HUES6 (cell line): ENCODE measurements around the gene ZNF785.
A peak's percentile ranks its signal among the peaks of the same experiment; 100 is the strongest.

ENCODE experiments used
- H3K27ac ChIP-seq: 2 replicates; pipeline ENCODE4 v1.7.0; 2013; ENCODE audit warnings: low read depth, mild to moderate bottlenecking, low read length, inconsistent platforms
- H3K27me3 ChIP-seq: 2 replicates; pipeline ENCODE4 v1.6.1; 2013; ENCODE audit warnings: low read length; ENCODE audit not compliant: control insufficient read depth, insufficient read depth
- H3K36me3 ChIP-seq: 2 replicates; pipeline ENCODE4 v1.6.1; 2013; ENCODE audit warnings: low read length; ENCODE audit not compliant: control insufficient read depth, insufficient read depth
- H3K4me1 ChIP-seq: 2 replicates; pipeline ENCODE4 v1.6.1; 2013; ENCODE audit warnings: low read length; ENCODE audit not compliant: control insufficient read depth, insufficient read depth
- H3K4me3 ChIP-seq: 2 replicates; pipeline ENCODE4 v1.5.1; 2013; ENCODE audit warnings: low read depth, low read length
- H3K9ac ChIP-seq: one replicate; pipeline ENCODE4 v1.6.1; 2013; ENCODE audit warnings: mild to moderate bottlenecking, low read length
- H3K9me3 ChIP-seq: 2 replicates; pipeline ENCODE4 v1.6.1; 2013; ENCODE audit warnings: low read depth, low read length; ENCODE audit not compliant: control insufficient read depth, insufficient read depth

Gene ZNF785

GRCh38 chr16:30570636-30571444, 14.7 kb downstream of the ZNF785 start:
- Histone ChIP-seq H3K36me3 (no peaks in the 10 kb centered on the region), H3K4me3 (peak overlapping the region; percentile 64), H3K9me3 (no peaks in the 10 kb centered on the region), H3K4me1 (peaks cover 11% of the 10 kb centered on the region; the same call in 1 of the 2 replicates), H3K9ac (peak overlapping the region; percentile 74), H3K27ac (peak overlapping the region; percentile 67; the same call in 1 of the 2 replicates), H3K27me3 (no peaks in the 10 kb centered on the region)

- Histone ChIP-seq H3K36me3 (no peaks in the 10 kb centered on the region), H3K9ac (no peak overlapping the region), H3K4me3 (no peak overlapping the region), H3K27ac (no peak overlapping the region), H3K27me3 (no peaks in the 10 kb centered on the region), H3K9me3 (no peaks in the 10 kb centered on the region), H3K4me1 (peaks cover 11% of the 10 kb centered on the region; the same call in 1 of the 2 replicates)
Measured at GRCh38 chr16:30569746-30570635, 15.5 kb downstream of the ZNF785 start.

- H3K9me3 ChIP-seq = no peaks in the 10 kb centered on the region
- H3K27me3 ChIP-seq = no peaks in the 10 kb centered on the region
- no peaks in the 10 kb centered on the region for H3K36me3 ChIP-seq
- H3K27ac ChIP-seq = no peak overlapping the region
- H3K9ac ChIP-seq = no peak overlapping the region
- H3K4me3 ChIP-seq = no peak overlapping the region
- peaks cover 11% of the 10 kb centered on the region; the same call in 1 of the 2 replicates for H3K4me1 ChIP-seq
Measured at GRCh38 chr16:30569281-30569680, 16.2 kb downstream of the ZNF785 start.

GRCh38 chr16:30567991-30568638, 17.4 kb downstream of the ZNF785 start:
- Histone ChIP-seq H3K9me3 (no peaks in the 10 kb centered on the region), H3K4me3 (no peak overlapping the region), H3K36me3 (no peaks in the 10 kb centered on the region), H3K9ac (no peak overlapping the region), H3K4me1 (peaks cover 11% of the 10 kb centered on the region; the same call in 1 of the 2 replicates), H3K27me3 (no peaks in the 10 kb centered on the region), H3K27ac (no peak overlapping the region)

GRCh38 chr16:30567160-30567990, 18.1 kb downstream of the ZNF785 start:
- Histone ChIP-seq H3K27ac (no peak overlapping the region), H3K4me3 (no peak overlapping the region), H3K4me1 (peaks cover 11% of the 10 kb centered on the region; the same call in 1 of the 2 replicates), H3K9ac (no peak overlapping the region), H3K9me3 (no peaks in the 10 kb centered on the region), H3K27me3 (no peaks in the 10 kb centered on the region), H3K36me3 (no peaks in the 10 kb centered on the region)

GRCh38 chr16:30566531-30566930, 19.0 kb downstream of the ZNF785 start:
- Histone ChIP-seq H3K9ac (no peak overlapping the region), H3K27me3 (no peaks in the 10 kb centered on the region), H3K9me3 (no peaks in the 10 kb centered on the region), H3K4me3 (no peak overlapping the region), H3K27ac (no peak overlapping the region), H3K36me3 (no peaks in the 10 kb centered on the region), H3K4me1 (peaks cover 11% of the 10 kb centered on the region; the same call in 1 of the 2 replicates)

- no peaks in the 10 kb centered on the region for H3K9me3 ChIP-seq
- H3K4me1 ChIP-seq = peaks cover 11% of the 10 kb centered on the region; the same call in 1 of the 2 replicates
- no peak overlapping the region for H3K9ac ChIP-seq
Measured at GRCh38 chr16:30565984-30566383, 19.5 kb downstream of the ZNF785 start.

GRCh38 chr16:30565526-30565925, 20.0 kb downstream of the ZNF785 start:
- H3K9ac ChIP-seq = no peak overlapping the region
- H3K27ac ChIP-seq = no peak overlapping the region
- no peaks in the 10 kb centered on the region for H3K9me3 ChIP-seq
- H3K27me3 ChIP-seq = no peaks in the 10 kb centered on the region
- peaks cover 11% of the 10 kb centered on the region; the same call in 1 of the 2 replicates for H3K4me1 ChIP-seq
- H3K4me3 ChIP-seq = no peak overlapping the region
- no peaks in the 10 kb centered on the region for H3K36me3 ChIP-seq

More at GRCh38 chr16:30565984-30566383, 19.5 kb downstream of the ZNF785 start:
- Histone ChIP-seq H3K4me3 (no peak overlapping the region), H3K27ac (no peak overlapping the region), H3K27me3 (no peaks in the 10 kb centered on the region), H3K36me3 (no peaks in the 10 kb centered on the region)

GRCh38 chr16:30562021-30562420, 23.5 kb downstream of the ZNF785 start:
- H3K4me1 ChIP-seq = peaks cover 4% of the 10 kb centered on the region; the same call in 1 of the 2 replicates
- H3K9ac ChIP-seq = no peak overlapping the region
- H3K4me3 ChIP-seq = no peak overlapping the region
- no peak overlapping the region for H3K27ac ChIP-seq
- H3K36me3 ChIP-seq = no peaks in the 10 kb centered on the region
- no peaks in the 10 kb centered on the region for H3K9me3 ChIP-seq
- H3K27me3 ChIP-seq = no peaks in the 10 kb centered on the region
